Fibroblast of skin of back (primary cell): ENCODE results near the gene MDFI.
A peak's percentile ranks its signal among the peaks of the same experiment; 100 is the strongest.
"Not testable (repeated sequence)": the region's sequence is repeated elsewhere in the genome, so short reads cannot be mapped to it uniquely, and the experiment has no call there.

Source experiments
- DNase-seq: peaks from one replicate; pipeline ENCODE4 v3.0.0-alpha.2; 2013

MDFI gene

GRCh38 chr6:41602864-41603608 is 35.2 kb upstream of the MDFI start:
- peak; percentile 80 for DNase-seq

GRCh38 chr6:41604006-41604405 is 34.3 kb upstream of the MDFI start:
- no peak for DNase-seq

GRCh38 chr6:41605649-41606048 is 32.6 kb upstream of the MDFI start:
- DNase-seq, result no peak

- DNase-seq, result no peak
Measured at GRCh38 chr6:41607036-41607435, 31.2 kb upstream of the MDFI start.

- DNase-seq, result no peak
Measured at GRCh38 chr6:41607736-41608135, 30.5 kb upstream of the MDFI start.

GRCh38 chr6:41608443-41609151 is 29.7 kb upstream of the MDFI start:
- DNase-seq, result no peak

GRCh38 chr6:41614715-41615114 is 23.6 kb upstream of the MDFI start:
- no peak for DNase-seq

- no peak for DNase-seq
Measured at GRCh38 chr6:41615311-41615710, 23.0 kb upstream of the MDFI start.

- DNase-seq, result no peak
Measured at GRCh38 chr6:41618598-41618997, 19.7 kb upstream of the MDFI start.

- DNase-seq, result not testable (repeated sequence)
Measured at GRCh38 chr6:41619193-41619592, 19.1 kb upstream of the MDFI start.

GRCh38 chr6:41621367-41621766 is 16.9 kb upstream of the MDFI start:
- DNase-seq, result no peak

- DNase-seq, result no peak
Measured at GRCh38 chr6:41621802-41622201, 16.5 kb upstream of the MDFI start.

- DNase-seq, result no peak
Measured at GRCh38 chr6:41622206-41622988, 15.9 kb upstream of the MDFI start.

- DNase-seq, result no peak
Measured at GRCh38 chr6:41623330-41623729, 14.9 kb upstream of the MDFI start.

GRCh38 chr6:41624621-41625380 is 13.5 kb upstream of the MDFI start:
- no peak for DNase-seq

- no peak for DNase-seq
Measured at GRCh38 chr6:41625442-41625841, 12.8 kb upstream of the MDFI start.

- DNase-seq, result no peak
Measured at GRCh38 chr6:41626022-41626421, 12.2 kb upstream of the MDFI start.

GRCh38 chr6:41626917-41627316 is 11.4 kb upstream of the MDFI start:
- DNase-seq, result no peak

GRCh38 chr6:41629128-41629527 is 9.1 kb upstream of the MDFI start:
- DNase-seq, result no peak

GRCh38 chr6:41630069-41630468 is 8.2 kb upstream of the MDFI start:
- no peak for DNase-seq

- DNase-seq, result no peak
Measured at GRCh38 chr6:41630946-41631345, 7.3 kb upstream of the MDFI start.

GRCh38 chr6:41633056-41633634 is 5.1 kb upstream of the MDFI start:
- no peak for DNase-seq
